ENCODE measurements around the gene NHLH1. TPM values are rescaled to one million over a fixed set of nuclear protein-coding genes. Genes with fewer than 3 reads are reported as not detected.
A peak's percentile ranks its signal among the peaks of the same experiment; 100 is the strongest.

Gene NHLH1
- total RNA-seq, 3 donors from 2014 or later (not counting 1 experiment from before 2014, with no cell fraction given), result 0.13 to 0.16 TPM; not detected in 1

- Histone ChIP-seq H3K36me3 (ENCODE audit: control insufficient read depth, insufficient read depth, low read length) (peaks cover 58% of the 10 kb centered on the region), H3K4me1 (ENCODE audit: control insufficient read depth, insufficient read depth, low read length) (peaks cover 7% of the 10 kb centered on the region), H3K27me3 (ENCODE audit: control insufficient read depth, insufficient read depth, low read length) (no peaks in the 10 kb centered on the region), H3K27ac (ENCODE audit: low read length) (no peak overlapping the region), H3K4me3 (ENCODE audit: low read length) (no peak overlapping the region), H3K9me3 (ENCODE audit: control insufficient read depth, insufficient read depth, low read length) (no peaks in the 10 kb centered on the region)
- Mint-ChIP-seq H3K27me3 (ENCODE audit: low read depth in 2 of 2) (no peaks in the 10 kb centered on the region), H3K36me3 (peaks cover 29% of the 10 kb centered on the region), H3K27ac (peak overlapping the region; percentile 51 to 99), H3K9me3 (no peaks in the 10 kb centered on the region), H3K4me1 (peaks cover 35 to 44% of the 10 kb centered on the region in 2 donors), H3K4me3 (no peak overlapping the region)
- TF ChIP-seq CTCF (IDR thresholded peaks at IDR 0.05), result no peak
- intact Hi-C loops (cut with micrococcal nuclease), result no loop called here
- WGBS (ENCODE audit: insufficient coverage), result 88% methylated on average over 4 of the region's 4 CpGs
- DNase-seq (no peak), ATAC-seq (no peak)
These were observed 28.3 kb upstream of the NHLH1 start for GRCh38 chr1:160338580-160338979.

GRCh38 chr1:160340146-160340545 is 26.7 kb upstream of the NHLH1 start:
- Histone ChIP-seq H3K36me3 (ENCODE audit: control insufficient read depth, insufficient read depth, low read length) (peaks cover 48% of the 10 kb centered on the region), H3K4me3 (ENCODE audit: low read length) (no peak overlapping the region), H3K4me1 (ENCODE audit: control insufficient read depth, insufficient read depth, low read length) (peaks cover 10% of the 10 kb centered on the region), H3K27ac (ENCODE audit: low read length) (no peak overlapping the region), H3K27me3 (ENCODE audit: control insufficient read depth, insufficient read depth, low read length) (no peaks in the 10 kb centered on the region), H3K9me3 (ENCODE audit: control insufficient read depth, insufficient read depth, low read length) (no peaks in the 10 kb centered on the region)
- no peak for TF ChIP-seq CTCF (IDR thresholded peaks at IDR 0.05)
- DNase-seq, result no peak
- WGBS (ENCODE audit: insufficient coverage), result 100% methylated on average over 3 of the region's 3 CpGs
- H3K36me3 Mint-ChIP-seq, result peaks cover 26% of the 10 kb centered on the region
- H3K27ac Mint-ChIP-seq, result peak overlapping the region; percentile 51 to 99
- no peaks in the 10 kb centered on the region for H3K27me3 Mint-ChIP-seq (ENCODE audit: low read depth in 2 of 2)
- ATAC-seq, result no peak
- peaks cover 45% of the 10 kb centered on the region in 2 donors for H3K4me1 Mint-ChIP-seq
- H3K4me3 Mint-ChIP-seq, result no peak overlapping the region
- no peaks in the 10 kb centered on the region for H3K9me3 Mint-ChIP-seq
- intact Hi-C loops (cut with micrococcal nuclease), result no loop called here

GRCh38 chr1:160340866-160341265 is 26.0 kb upstream of the NHLH1 start:
- intact Hi-C loops (cut with micrococcal nuclease), result no loop called here

More at GRCh38 chr1:160340866-160341265, 26.0 kb upstream of the NHLH1 start:
- ATAC-seq (no peak), DNase-seq (no peak)
- WGBS (ENCODE audit: insufficient coverage), result 91% methylated on average over 2 of the region's 2 CpGs
- H3K4me1 ChIP-seq (ENCODE audit: control insufficient read depth, insufficient read depth, low read length), result peaks cover 10% of the 10 kb centered on the region
- H3K36me3 ChIP-seq (ENCODE audit: control insufficient read depth, insufficient read depth, low read length), result peaks cover 48% of the 10 kb centered on the region
- peak overlapping the region; percentile 51 to 99 for H3K27ac Mint-ChIP-seq
- TF ChIP-seq CTCF (IDR thresholded peaks at IDR 0.05), result no peak
- H3K36me3 Mint-ChIP-seq, result peaks cover 26% of the 10 kb centered on the region
- no peaks in the 10 kb centered on the region for H3K9me3 ChIP-seq (ENCODE audit: control insufficient read depth, insufficient read depth, low read length)
- H3K4me3 Mint-ChIP-seq, result no peak overlapping the region
- H3K9me3 Mint-ChIP-seq, result no peaks in the 10 kb centered on the region
- H3K27ac ChIP-seq (ENCODE audit: low read length), result no peak overlapping the region
- H3K4me3 ChIP-seq (ENCODE audit: low read length), result no peak overlapping the region
- H3K27me3 Mint-ChIP-seq (ENCODE audit: low read depth in 2 of 2), result no peaks in the 10 kb centered on the region
- H3K4me1 Mint-ChIP-seq, result peaks cover 45% of the 10 kb centered on the region in 2 donors
- H3K27me3 ChIP-seq (ENCODE audit: control insufficient read depth, insufficient read depth, low read length), result no peaks in the 10 kb centered on the region
